OCI-LY3 (cell line): ENCODE results near the gene DMTF1.

ENCODE experiments used
- EZH2phosphoT487 ChIP-seq: fragments of 200-600 bp; shearing (Covaris generic); IDR thresholded peaks from 2 replicates; pipeline ENCODE4 v1.6.1; 2018; ENCODE audit warnings: antibody characterized with exemption, mixed run types, low read depth
- TF ChIP-seq, protein P1 (sequence below): fragments of 200-600, 300-600 bp; sonication (generic); IDR thresholded peaks from 2 replicates; pipeline ENCODE4 v1.5.1; 2014; ENCODE audit warnings: antibody characterized with exemption, low read length, low read depth

DNA sequence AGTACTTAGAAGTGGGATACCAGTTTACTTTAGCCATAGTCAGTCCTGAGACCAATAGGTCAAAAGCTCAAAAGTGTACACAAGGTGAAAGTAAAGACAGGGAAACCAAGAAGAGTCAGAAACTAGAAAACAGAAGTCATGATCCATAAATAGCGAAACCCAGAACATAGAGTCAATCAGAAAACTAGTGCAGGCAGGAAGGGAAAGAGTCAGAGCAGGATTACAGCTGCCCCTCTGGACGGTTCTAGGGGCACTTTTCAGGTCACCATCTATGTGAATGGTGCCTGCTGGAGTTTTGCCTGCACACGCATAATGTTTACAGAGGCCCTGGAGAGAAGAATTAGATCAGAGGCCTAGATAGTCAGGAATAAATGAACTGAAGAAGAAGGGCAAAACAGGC lies 22.4 kb upstream of the DMTF1 start:
- TF ChIP-seq, protein P1, sequence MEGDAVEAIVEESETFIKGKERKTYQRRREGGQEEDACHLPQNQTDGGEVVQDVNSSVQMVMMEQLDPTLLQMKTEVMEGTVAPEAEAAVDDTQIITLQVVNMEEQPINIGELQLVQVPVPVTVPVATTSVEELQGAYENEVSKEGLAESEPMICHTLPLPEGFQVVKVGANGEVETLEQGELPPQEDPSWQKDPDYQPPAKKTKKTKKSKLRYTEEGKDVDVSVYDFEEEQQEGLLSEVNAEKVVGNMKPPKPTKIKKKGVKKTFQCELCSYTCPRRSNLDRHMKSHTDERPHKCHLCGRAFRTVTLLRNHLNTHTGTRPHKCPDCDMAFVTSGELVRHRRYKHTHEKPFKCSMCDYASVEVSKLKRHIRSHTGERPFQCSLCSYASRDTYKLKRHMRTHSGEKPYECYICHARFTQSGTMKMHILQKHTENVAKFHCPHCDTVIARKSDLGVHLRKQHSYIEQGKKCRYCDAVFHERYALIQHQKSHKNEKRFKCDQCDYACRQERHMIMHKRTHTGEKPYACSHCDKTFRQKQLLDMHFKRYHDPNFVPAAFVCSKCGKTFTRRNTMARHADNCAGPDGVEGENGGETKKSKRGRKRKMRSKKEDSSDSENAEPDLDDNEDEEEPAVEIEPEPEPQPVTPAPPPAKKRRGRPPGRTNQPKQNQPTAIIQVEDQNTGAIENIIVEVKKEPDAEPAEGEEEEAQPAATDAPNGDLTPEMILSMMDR, result no peak
- TF ChIP-seq EZH2phosphoT487, result no peak
